ENCODE measurements around the gene FAM47E. TPM values are rescaled to one million over a fixed set of nuclear protein-coding genes. Genes with fewer than 3 reads are reported as not detected.
"Not testable (repeated sequence)": the region's sequence is repeated elsewhere in the genome, so short reads cannot be mapped to it uniquely, and the experiment has no call there.

FAM47E gene
- total RNA-seq, 1 donor from 2014 or later, result 5.7 TPM

DNA sequence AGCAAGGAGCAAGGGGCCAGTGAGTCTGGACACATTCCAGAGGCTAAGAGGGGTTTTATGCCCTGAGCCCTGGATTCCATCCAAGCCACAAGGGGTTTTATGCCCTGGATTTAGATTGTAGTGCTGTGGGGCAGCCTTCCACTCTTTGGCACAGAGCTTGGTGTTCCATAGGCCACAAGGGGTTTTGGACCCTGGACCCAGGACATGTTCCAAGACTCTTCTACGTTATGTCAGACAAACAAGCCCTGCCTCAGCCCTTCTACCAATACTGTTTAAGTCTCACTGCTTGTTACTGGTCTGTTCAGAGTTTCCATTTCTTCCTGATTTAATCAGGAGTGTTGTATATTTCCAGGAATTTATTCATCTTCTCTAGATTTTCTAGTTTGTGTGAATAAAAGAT is 25.1 kb upstream of the FAM47E start:
- DNase-seq (ENCODE audit: low read depth), result no peak

DNA sequence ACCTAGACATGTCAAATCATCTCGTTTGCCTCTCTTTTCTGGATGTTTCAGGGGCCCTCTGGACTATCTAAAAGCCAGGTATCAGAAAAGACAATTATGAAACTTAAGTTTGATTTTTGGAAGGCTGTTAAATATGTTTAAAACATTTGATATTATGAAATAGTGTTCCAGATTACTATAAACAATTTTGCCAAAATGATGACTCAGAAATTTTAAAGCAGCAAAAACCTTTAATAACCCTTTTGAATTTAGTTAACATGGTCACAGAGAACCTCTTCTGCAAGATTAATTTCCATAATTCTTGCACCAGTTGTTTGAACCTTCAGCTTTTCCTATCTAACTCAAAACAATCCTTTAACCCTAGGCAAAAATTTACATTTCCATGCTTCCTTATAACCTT is 18.8 kb upstream of the FAM47E start:
- no peak for DNase-seq (ENCODE audit: low read depth)

DNA sequence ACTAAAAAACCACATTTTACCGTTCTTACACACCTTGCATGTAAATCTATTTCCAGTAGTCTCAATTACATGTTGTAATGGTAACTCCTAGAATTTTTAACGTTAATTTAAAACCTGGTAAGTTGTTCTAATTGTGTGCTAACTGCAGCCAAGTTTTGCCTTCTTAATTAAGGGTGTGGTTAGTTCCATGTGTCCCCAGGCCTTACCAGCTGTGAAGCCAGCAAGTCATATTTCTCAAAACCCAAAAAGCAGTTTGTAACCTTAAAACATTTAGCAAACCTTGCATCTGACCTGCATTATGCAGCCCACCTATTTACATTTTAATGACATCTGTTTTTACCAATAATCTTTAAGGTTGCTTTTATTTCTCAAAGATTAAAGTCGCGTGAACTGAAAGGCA is 18.4 kb upstream of the FAM47E start:
- DNase-seq (ENCODE audit: low read depth), result no peak

DNA sequence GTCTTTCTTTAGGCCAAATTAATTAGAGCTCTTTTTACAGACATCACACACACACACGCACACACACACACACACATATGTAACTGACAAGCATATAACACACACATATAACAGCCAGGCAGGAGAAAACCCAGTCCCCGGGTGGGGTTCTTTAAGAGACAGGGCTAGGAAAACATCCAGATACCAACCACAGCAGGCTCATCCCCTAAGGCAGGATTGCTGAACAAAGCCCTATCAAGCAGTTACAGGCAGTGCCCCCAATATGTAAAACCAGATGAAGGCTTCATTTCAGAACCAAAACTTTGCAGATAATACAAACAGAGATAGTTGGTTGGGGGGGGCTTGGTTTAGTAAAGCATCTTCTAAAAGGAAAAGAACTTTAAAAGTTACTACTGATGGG is 18.0 kb upstream of the FAM47E start:
- no peak for DNase-seq (ENCODE audit: low read depth)

DNA sequence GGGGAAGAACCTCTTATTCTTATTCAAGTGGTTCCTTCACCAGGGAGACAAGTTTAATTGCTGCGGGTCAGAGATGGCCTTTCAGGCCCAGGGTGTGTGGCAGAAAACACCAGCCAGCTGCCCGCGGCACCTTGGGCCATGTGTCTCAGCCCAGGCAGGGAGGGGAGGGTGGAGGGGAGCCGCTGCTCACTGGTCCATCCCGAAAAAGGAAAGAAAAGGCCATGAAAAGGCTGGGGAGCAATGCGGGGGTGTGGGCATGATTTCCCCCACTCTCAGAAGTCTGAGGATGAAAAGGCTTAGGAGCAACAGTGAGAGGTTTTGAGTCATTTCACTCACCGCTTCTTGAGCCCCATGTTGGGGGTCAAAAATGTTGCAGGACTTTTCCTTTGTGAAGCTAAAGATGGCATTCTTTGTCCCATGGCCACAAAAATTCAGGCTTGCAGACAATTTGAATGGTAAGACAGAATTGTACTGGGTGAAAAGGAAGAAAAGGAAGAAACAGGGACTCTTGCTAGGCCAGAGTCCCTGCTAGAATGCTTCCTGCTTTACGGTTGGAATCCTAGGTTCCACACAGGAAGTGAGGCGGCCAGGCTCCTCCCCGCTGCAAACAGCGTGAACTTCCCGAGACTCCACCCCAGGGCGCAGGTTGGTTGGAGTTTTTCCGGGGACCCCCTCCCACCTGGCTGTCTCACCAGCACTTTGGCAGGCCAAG is 17.4 kb upstream of the FAM47E start:
- DNase-seq (ENCODE audit: low read depth), result no peak

DNA sequence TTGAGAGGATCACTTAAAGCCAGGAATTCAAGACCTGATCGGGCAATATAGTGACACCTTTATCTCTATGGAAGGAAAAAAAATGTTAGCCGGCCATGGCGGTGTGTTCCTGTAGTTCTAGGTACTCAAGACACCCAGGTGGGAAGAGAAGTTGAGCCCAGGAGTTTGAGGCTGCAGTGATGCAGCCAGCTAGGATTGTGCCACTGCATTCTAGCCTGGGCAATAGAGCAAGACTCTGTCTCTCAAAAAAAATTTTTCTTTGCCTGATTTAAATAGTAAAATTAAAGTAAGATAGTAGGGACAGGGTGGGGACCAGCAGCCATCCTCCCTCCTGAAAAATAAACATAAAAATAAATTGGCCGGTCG is 16.9 kb upstream of the FAM47E start:
- DNase-seq (ENCODE audit: low read depth), result no peak

DNA sequence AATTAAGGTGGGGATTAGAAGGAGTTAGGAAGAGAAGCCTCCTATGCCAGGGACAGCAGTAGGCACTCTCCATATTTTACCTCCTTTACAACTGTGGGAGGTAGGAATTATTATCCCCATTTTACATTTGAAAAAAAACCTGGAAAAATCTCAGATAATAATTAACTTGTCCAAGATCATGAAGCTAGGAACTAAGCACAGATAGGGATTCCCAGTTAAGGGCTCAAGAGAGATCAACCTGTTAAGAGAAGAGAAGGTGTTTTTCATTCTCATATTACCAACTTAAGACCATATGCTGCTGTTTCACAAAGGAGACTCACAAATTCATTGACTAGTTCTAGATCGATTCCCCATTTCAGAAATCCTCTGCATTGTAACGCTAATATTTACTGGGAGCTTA is 16.1 kb upstream of the FAM47E start:
- DNase-seq (ENCODE audit: low read depth), result no peak

DNA sequence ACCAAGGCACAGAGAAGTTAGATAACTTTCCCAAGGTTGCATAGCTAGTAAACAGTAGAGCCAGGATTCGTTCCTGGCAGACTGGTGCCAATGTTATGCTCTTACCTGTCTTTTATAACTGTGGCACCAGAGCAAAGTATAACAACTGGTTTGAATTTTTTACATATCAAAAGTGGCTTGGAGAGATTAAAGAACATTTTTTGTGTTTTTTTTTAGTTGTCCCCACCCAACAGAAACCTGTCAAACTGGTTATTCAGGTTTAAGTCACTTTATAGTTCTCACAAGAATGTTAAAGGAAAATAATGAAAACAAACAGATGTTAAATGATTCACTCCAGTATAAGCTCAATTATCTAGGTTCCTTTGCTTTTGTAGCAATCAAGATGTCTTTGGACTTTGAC is 15.6 kb upstream of the FAM47E start:
- peak; percentile 44 for DNase-seq (ENCODE audit: low read depth)

DNA sequence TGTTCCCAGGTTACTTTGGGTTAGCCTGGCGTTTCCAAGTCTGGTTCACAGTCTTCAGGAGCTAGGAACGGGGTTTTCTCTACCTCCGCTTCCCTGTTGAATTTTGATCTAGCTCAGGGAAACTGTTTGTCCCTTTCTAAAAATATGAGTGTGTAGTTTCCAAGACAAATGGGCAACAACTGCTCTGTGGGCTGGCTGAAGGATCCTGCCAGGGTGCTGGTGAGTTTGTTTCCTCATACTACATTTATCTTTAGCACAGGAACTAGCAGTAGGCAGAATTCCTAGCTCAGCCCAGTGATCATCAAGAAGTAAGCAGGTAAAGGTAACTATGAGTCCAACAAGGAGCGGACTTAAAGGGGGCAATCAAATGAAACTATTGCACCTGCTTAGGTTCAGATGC is 13.3 kb upstream of the FAM47E start:
- DNase-seq (ENCODE audit: low read depth), result no peak

DNA sequence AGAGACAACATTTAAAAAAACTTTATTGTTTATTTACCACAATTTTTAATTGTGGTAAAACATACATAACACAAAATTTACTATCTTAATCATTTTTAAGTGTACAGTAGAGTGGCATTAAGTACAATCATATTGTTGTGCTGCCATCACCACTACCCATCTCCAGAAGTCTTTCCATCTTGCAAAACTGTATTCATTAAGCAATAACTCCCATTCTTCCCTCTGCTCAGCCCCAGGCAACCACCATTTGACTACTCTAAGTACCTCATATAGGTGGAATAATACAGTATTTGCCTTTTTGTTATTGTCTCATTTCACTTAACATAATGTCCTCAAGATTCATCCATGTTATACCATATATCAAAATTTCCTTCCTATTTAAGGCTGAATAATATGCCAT is 12.8 kb upstream of the FAM47E start:
- DNase-seq (ENCODE audit: low read depth), result no peak

DNA sequence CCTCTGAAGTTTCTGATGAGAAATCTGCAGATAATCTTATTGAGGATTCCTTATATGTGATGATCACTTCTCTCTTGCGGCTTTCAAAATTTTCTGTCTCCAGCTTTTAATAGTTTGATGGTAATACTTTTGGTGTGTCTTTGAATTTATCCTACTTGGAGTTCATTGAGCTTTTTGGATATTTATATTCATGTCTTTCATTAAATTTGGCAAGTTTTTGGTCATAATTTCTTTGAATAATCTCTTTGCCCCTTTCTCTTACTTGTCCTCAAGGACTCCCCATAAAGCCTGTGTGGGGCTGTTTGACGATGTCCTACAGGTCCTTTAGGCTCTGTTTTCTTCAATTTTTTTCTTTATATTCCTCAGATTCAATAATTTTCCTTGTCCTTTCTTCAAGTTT is 11.3 kb upstream of the FAM47E start:
- no peak for DNase-seq (ENCODE audit: low read depth)

DNA sequence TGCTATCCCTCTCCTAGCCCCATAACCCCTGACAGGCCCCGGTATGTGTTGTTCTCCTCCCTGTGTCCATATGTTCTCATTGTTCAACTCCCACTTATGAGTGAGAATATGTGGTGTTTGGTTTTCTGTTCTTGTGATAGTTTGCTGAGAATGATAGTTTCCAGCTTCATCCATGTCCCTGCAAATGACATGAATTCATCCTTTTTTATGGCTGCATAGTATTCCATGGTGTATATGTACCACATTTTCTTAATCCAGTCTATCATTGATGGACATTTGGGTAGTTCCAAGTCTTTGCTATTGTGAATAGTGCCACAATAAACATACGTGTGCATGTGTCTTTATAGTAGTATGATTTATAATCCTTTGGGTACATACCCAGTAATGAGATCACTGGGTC is 7.6 kb upstream of the FAM47E start:
- not testable (repeated sequence) for DNase-seq (ENCODE audit: low read depth)

DNA sequence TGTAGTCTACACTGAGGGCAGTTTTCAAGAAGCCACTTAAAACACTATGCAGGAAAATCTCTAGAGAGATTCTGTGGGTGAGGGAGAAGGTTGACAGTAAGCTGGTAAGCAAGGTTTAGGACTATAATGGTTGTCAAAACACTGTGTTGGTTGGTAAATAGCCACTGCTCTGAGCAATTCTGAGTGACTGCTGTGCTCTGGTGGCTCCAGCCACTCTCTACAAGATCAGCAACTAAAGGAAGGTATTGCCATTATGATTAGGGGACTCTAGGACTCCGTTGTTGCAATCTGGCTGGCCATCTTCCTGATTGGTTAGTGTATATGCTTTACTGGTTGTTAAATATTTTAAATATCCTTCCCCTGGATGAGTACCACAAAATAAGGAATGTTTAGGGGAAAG is 5.5 kb upstream of the FAM47E start:
- DNase-seq (ENCODE audit: low read depth), result peak; percentile 7

DNA sequence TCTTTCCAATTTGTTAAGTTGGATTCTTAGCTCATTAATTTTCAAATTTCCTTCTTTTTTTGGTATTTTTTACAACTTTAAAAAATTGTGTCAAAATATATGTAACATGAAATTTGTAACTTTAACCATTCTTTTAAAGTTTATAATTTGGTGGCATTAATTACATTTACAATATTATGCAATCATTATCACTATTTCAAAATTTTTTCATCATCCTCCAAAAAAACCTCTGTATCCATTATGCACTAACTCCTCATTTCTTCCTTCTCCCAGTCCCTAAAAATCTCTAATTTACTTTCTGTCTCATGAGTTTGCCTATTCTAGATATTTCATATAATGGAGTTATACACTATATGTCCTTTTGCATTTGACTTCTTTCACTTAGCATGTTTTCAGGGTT is 4.7 kb upstream of the FAM47E start:
- no peak for DNase-seq (ENCODE audit: low read depth)

DNA sequence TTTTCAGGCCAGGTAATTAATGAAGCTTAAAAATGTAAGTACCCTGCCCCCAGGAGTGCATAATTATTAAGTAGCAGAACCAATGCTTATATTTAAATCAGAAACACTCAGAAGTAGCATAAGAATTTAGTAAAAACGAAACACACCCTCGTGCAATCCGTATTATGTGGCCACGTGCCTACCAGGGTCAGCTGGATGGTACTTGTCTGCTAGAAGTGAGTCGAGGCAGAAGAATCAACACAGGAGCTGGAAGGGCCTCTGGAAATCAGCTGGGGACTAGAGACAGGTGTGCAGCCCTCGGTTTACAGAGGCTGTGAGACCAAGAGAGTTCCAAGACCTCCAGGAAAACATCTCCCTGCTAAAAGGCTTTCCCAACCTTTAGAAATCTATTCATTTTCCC is 559 bp upstream of the FAM47E start:
- DNase-seq (ENCODE audit: low read depth), result no peak

DNA sequence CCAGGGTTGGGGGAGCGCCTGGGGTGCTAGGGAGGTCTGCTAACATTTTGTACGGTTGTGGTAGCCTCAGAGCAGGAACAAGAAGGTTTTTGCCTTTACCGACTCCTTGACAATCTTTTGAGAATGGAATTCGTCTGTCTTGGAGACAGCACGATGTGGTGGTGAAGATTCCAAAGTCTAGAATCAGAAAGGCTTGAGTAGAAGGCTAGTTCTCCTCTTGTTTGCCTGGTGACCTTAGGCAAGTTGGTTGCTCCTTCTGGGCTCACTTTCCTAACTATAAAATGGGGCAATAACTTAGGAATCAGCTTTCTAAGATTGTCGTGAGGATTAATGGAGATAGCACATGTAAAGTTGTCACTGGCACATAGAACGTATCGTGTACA is 741 bp downstream of the FAM47E start:
- no peak for DNase-seq (ENCODE audit: low read depth)

DNA sequence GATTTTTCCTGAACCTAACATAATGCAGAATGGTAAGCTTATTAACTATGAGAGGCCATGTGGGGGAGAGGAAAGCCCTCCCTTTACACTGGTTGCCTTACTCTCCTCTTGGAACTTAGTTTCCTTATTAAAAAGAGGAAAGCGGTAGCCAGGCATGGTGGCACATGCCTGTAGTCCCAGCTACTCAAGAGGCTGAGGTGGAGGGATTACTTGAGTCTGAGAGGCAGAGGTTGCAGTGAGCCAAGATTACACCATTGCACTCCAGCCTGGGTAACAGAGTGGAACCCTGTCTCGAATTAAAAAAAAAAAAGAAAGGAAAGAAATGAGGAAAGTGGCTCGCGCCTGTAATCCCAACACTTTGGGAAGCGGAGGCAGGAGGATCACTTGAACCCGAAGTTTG is 2.0 kb downstream of the FAM47E start:
- no peak for DNase-seq (ENCODE audit: low read depth)

DNA sequence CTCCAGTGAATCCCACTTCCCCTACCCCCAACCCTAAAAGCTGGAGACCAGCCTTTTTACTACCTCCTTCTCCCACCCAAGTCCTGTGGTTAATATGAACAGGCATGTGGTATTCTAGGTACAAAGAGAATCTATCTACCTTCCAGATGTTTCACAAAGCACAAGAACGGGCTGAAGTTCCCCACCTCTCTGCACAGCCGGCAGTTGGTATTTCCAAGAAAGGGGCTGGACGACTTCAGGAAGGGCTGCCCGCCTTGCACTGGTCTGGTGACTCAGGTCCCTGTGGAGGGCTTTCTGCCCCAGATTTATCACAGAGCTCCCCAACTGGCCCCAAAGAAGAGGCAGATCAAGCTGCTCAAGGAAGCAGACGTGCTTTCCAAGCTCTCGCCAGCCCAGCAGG is 4.5 kb downstream of the FAM47E start:
- no peak for DNase-seq (ENCODE audit: low read depth)

DNA sequence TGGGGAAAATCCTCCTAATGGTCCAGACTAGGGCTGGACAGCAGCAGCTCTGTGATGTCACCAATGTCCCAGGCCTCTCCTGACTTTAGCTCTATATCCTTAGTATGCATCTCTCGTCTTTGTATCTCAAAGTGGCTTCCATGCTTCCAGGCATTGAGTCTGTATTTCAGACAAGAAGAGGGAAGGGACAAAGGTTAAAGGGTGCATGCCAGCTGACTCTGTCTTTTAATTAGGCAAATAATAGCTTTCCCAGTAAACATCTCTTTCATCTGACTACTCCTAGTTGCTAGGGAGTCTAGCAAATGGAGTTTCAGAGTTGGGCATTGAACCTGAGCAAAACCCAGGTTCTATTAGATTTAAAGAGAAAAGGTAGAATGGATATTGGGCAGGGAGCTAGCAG is 5.4 kb downstream of the FAM47E start:
- no peak for DNase-seq (ENCODE audit: low read depth)

DNA sequence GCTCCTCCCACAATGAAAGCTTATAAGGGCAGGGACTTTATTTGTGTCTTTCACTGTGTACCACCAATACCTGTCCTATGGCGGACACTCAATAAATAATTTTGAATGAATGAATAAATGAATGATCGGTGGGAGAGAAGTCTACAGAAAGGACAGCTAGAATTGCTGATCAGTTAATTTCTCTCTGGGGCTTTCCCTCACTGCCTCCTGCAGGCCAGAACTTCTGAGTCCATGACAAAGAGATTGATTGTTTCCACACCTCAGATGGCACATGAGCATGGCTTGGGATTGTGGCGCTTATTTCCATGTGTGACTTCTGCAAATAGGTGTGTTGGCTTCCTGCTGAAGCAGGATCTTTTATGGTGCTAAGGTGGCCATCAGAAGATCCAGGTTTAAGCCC is 6.3 kb downstream of the FAM47E start:
- no peak for DNase-seq (ENCODE audit: low read depth)

DNA sequence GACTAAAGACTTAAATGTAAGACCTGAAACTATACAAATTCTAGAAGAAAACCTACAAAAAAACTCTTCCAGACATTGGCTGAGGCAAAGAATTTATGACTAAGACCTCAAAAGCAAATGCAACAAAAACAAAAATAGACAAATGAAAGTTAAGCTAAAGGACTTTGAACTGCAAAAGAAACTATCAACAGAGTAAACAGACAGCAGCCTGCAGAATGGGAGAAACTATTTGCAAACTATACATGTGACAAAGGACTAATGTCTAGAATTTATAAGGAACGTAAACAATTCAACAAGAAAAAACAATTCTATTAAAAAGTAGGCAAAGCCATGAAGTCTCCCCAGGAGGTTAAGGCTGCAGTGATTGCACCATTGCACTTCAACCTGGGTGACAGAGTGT is 9.1 kb downstream of the FAM47E start:
- no peak for DNase-seq (ENCODE audit: low read depth)

DNA sequence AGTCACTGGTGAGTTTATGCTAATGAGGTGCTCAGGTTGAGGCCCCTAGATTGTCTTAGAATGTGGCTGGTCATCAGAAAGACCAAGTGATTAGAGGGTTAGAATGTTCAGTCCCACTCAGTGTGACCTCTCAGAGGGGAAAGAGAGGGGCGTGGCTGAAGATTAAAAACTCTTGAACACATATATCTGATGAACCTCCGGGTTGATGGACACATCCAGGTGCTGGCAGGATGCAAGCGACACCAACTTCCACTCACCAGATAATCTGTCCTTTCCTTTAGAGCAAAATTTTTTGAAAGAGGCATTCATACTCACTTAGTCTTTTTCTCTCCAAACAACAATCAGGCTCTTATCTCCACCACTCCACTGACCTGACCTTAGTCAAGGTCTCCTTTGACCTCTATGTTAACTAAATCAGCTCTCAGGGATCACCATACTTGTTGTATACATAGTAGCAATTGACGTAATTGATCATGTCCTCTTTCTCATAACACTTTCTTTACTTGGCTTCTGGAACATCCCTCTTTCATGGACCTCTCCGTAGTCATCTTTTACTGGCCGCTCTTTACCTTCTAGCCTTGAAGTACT is 14.2 kb downstream of the FAM47E start:
- no peak for DNase-seq (ENCODE audit: low read depth)

DNA sequence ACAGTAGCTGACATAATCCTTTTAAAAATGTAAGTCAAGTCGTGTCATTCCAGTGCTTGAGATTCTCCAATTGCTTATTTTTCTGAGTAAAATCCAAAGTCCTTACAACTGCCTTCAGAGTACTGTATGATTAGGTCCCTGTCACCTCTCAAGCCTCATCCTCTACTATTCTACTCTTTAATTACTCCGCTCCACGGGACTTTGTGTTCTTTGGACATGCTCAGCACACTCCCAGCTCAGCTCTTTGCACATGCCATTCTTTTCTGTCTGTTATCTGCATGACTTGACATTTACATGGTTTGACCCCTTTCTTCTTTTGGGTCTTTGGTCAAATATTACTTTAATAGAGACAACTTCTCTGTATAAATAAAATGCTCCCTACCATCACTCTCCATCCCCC is 15.1 kb downstream of the FAM47E start:
- DNase-seq (ENCODE audit: low read depth), result no peak

DNA sequence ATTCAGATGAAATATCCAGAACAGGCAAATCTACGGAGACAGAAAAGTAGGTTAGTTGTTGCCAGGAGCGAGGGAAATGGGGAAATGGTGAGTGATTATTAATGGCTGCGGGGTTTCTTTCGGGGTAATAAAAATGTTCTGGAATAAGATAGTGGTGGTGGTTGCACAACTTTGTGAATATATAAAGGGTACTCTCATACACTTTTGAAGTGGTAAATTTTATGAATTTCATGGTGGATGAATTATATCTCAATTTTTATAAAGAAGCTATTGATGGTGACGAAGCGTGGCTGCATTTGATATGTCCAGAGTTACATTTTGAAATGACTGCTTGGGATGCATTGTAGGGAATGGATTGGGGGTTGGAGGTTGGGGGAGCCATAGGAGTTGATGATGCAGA is 16.3 kb downstream of the FAM47E start:
- no peak for DNase-seq (ENCODE audit: low read depth)
